Measurements from ENCODE around the gene GAB3. TPM values are rescaled to one million over a fixed set of nuclear protein-coding genes. Genes with fewer than 3 reads are reported as not detected.

The GAB3 gene
- total RNA-seq, 1 experiment from 2014 or later = 0.69 TPM

DNA sequence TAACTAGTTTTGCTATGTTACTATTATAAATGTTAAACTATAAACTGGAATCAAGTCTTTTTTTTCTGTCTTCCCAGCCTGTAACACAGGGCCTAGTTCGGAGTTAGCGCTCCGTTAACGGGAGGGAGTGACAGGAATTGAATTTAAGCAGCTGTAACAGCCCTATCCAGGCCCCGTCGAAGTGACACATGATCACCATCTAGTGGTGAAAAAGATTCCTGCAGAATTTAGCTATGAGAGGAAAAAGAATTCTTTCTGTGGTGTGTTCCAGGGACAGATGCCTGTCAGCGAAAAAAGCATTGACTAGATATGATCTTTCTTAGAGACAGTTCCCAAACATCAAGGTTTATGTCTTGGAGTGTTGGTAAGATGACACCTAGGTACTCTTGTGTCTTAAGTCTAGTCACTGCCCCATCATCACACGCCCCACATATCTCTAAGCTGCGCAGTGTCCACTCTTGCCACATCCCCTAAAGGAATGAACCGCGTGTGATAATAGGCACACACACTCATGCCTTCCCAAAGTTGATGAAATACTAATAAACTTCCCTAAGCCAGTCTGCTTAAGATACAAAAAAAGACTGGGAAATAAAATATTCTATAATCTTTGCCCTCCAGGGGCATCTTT, 2.1 kb downstream of the GAB3 start:
- ChIA-PET RAD21 (ENCODE audit: low non-redundant PET in 1 of 2, low total read pairs in 2 of 2, uncharacterized antibody in 2 of 2, unreplicated experiment in 2 of 2) (no interaction called here), POLR2A (no interaction called here), CTCF (interaction anchor here (0.9 to 2.3 kb wide), 11 partner anchors 8 to 158 kb away, joined by 3 to 17 read pairs (median 3); partner anchors contain the start of genes DKC1 and MPP1)
- H3K4me2 ChIP-seq (ENCODE audit: low read length) = peak overlapping the region; percentile 40; the same call in 1 of the 2 replicates
- H3K9me3 ChIP-seq (ENCODE audit: control insufficient read depth in 1 of 2, insufficient read depth in 1 of 2, low read depth in 1 of 2, low read length in 2 of 2) = no peaks in the 10 kb centered on the region
- intact Hi-C loops (cut with micrococcal nuclease) = no loop called here
- BruUV-seq (replicated peaks) = no TSS peak
- no peak for TF ChIP-seq FOSL1 (IDR thresholded peaks at IDR 0.05; ENCODE audit: low read depth)
- TF ChIP-seq, protein P1, sequence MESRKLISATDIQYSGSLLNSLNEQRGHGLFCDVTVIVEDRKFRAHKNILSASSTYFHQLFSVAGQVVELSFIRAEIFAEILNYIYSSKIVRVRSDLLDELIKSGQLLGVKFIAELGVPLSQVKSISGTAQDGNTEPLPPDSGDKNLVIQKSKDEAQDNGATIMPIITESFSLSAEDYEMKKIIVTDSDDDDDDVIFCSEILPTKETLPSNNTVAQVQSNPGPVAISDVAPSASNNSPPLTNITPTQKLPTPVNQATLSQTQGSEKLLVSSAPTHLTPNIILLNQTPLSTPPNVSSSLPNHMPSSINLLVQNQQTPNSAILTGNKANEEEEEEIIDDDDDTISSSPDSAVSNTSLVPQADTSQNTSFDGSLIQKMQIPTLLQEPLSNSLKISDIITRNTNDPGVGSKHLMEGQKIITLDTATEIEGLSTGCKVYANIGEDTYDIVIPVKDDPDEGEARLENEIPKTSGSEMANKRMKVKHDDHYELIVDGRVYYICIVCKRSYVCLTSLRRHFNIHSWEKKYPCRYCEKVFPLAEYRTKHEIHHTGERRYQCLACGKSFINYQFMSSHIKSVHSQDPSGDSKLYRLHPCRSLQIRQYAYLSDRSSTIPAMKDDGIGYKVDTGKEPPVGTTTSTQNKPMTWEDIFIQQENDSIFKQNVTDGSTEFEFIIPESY (IDR thresholded peaks at IDR 0.05; ENCODE audit: extremely low read depth, insufficient replicate concordance, low read length) = no peak
- TF ChIP-seq RAD21 (IDR thresholded peaks at IDR 0.05; ENCODE audit: low read depth) = peak; percentile 69
- TF ChIP-seq, protein P2, sequence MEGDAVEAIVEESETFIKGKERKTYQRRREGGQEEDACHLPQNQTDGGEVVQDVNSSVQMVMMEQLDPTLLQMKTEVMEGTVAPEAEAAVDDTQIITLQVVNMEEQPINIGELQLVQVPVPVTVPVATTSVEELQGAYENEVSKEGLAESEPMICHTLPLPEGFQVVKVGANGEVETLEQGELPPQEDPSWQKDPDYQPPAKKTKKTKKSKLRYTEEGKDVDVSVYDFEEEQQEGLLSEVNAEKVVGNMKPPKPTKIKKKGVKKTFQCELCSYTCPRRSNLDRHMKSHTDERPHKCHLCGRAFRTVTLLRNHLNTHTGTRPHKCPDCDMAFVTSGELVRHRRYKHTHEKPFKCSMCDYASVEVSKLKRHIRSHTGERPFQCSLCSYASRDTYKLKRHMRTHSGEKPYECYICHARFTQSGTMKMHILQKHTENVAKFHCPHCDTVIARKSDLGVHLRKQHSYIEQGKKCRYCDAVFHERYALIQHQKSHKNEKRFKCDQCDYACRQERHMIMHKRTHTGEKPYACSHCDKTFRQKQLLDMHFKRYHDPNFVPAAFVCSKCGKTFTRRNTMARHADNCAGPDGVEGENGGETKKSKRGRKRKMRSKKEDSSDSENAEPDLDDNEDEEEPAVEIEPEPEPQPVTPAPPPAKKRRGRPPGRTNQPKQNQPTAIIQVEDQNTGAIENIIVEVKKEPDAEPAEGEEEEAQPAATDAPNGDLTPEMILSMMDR (IDR thresholded peaks at IDR 0.05 in 2 of 3, conservative IDR thresholded peaks at IDR 0.05 in 1 of 3; ENCODE audit: borderline replicate concordance in 1 of 3, insufficient read depth in 1 of 3, low read depth in 2 of 3, low read length in 2 of 3) = peak; percentile 60 to 62 (median 61)
- peak overlapping the region; percentile 61 for H2AFZ ChIP-seq (ENCODE audit: low read depth, low read length, poor library complexity, severe bottlenecking)
- H3K4me1 ChIP-seq (ENCODE audit: control insufficient read depth in 1 of 2, insufficient read depth in 2 of 2, low read length in 2 of 2) = peaks cover 0 to 3% of the 10 kb centered on the region in 2 experiments; a peak in 1 of 4 replicates
- H3K4me3 ChIP-seq (replicated peaks in 1 of 2; ENCODE audit: low read depth in 1 of 2, low read length in 2 of 2) = no peak overlapping the region
- no peaks in the 10 kb centered on the region for H4K20me1 ChIP-seq (ENCODE audit: insufficient read depth)
- no peak overlapping the region for H3K9ac ChIP-seq (ENCODE audit: low read length)
- no peaks in the 10 kb centered on the region for H3K9me2 ChIP-seq (ENCODE audit: insufficient read depth)
- no peaks in the 10 kb centered on the region for H3K36me3 ChIP-seq (ENCODE audit: control insufficient read depth in 1 of 2, insufficient read depth in 2 of 2, low read length in 2 of 2)
- peaks cover 5% of the 10 kb centered on the region; the same call in 1 of the 2 replicates for H3K27me3 ChIP-seq (ENCODE audit: insufficient read depth, low read length)
- peak; percentile 84 for ATAC-seq
- H3K27ac ChIP-seq (ENCODE audit: low read depth, low read length) = no peak overlapping the region
- DNase-seq (ENCODE audit: low read depth, low spot score) = no peak
- no peaks in the 10 kb centered on the region for H3K79me2 ChIP-seq (ENCODE audit: insufficient read depth, low read length)

Measured in HCT116 (cell line).